Measurements from ENCODE around the gene ARID3B.
"Not testable (repeated sequence)": the region's sequence is repeated elsewhere in the genome, so short reads cannot be mapped to it uniquely, and the experiment has no call there.

Gene ARID3B

DNA sequence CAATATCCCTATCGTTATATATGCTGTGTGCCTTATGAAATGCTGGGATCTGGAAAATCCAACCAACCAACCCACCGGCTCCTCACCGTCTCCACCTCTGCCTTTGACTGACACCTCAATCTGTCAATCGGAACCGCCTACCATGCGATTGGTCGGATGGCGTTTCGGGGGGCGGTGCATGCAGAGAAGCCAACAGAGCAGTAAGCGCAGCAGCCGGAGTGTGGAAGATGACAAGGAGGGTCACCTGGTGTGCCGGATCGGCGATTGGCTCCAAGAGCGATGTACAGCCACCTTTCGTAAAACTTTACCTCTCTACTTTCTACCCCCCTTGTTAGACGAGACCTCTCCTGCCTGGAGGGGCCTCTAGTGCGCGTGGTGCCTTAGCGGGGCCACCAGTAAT is 80.9 kb downstream of the ARID3B start:
- no peak for DNase-seq

DNA sequence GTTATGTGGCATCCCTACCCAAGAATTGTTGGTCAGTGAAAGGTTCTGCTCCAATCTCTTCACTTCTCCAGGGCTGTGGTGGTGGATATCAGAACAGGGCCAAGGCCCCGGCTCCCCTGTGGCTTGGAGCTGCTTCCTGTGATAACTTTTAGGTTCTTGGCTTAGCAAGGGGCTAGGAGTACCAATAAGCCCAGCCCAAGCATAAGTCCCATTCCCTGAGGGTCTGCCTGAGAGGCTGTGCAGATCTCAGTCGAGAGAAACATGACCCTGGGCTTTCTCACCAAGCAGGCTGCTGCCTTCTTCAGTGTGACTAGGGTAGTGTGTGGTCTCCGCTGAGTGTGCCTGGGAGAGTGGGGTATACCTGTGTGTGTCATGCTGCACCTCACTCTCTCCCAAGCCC is 81.7 kb downstream of the ARID3B start:
- no peak for DNase-seq

DNA sequence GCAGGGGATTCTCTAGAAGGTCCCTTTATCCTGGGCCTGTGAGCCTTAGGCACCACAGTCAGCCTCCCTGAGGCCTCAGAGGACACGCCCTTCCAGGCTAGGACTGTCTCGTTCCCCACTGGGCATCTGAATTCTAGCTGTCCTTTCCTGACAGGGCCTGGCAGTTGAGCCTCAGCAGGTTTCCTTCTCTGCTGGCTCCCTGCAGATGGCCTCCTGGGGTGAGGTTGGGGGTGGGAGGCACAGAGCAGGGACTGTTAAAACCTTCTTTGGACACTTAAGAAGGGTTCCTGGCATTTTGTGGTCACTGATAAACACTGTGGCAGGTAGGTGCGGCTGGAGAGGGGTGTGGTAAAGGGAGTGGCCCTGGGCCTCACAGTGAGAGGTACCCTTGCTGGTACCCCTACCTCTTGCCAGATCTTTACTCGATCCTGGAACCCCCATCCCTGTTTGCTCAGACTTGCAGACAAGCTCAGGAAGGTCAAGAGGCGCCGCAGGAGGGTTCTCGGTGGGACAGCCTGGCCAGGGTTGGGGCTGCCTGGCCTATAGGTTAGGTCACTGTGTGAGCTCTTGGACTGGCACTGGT is 83.1 kb downstream of the ARID3B start:
- no peak for DNase-seq

DNA sequence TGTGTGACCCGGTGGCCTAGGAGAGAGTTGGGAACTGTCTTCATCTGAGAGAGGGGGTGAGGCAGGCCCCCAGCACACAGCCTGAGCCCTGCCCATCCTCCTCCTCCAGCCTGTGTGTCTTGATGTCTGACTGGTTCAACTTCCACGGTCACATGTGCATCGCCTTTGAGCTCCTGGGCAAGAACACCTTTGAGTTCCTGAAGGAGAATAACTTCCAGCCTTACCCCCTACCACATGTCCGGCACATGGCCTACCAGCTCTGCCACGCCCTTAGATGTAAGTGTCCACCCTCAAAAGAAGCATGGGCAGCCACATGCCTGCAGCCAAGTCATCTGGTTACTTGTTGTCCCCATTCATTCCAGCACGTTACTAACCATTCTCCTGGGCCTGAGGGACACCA is 84.7 kb downstream of the ARID3B start:
- DNase-seq = no peak

DNA sequence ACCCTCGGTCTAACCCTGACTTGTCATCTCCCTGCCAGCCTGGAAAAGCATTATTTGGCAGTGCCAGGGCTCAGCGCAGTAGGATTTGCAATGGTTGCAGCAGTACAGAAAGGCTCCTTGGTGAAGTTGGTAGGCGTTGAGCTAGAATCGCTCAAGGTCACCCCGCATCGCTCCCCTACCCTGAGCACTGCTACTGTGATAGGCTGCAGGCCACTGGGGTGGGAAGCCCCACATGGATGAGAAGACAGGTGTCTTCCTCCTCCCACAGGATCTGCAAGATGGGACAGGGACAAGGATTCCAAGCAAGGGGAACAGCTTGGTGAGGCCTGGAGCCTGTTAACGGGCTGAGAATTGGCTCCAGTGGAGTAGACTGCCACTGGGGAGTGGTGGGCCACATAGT is 85.3 kb downstream of the ARID3B start:
- no peak for DNase-seq

DNA sequence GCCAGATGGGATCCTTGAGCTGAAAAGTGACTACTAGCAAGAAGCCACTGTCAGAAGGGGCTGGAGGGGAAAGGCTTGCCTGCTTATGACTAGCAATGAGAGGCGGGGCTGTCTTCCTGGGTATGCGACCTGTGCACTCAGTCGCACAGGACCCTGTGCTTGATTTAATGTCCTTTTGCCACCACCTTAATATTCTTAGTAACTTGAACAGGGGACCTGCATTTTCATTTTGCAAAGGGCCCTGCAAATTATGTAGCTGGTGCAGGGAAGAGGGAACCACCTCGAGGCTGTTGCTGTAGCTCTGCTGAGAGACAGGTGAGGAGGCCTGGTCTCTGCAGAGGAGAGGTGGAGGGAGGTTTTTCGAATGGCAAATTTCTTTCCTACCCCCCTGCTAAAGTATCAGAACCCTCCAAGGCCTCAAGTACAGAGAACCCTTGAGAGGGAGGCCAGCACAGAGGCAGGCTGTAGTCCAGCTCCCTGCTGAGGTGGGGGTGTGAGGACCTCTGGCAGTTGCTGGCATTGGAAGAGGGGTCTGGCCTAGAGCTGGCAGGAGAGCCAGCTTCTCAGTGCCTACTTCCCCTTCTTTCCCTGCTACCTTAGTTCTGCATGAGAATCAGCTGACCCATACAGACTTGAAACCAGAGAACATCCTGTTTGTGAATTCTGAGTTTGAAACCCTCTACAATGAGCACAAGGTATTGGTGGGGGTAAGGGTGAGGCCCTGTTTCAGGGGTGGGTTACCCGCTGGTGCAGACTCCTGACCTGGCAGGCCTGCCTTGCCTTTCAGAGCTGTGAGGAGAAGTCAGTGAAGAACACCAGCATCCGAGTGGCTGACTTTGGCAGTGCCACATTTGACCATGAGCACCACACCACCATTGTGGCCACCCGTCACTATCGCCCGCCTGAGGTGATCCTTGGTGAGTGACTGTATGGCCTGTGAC is 86.0 kb downstream of the ARID3B start:
- peak; percentile 41 to 62 (median 54) for DNase-seq

DNA sequence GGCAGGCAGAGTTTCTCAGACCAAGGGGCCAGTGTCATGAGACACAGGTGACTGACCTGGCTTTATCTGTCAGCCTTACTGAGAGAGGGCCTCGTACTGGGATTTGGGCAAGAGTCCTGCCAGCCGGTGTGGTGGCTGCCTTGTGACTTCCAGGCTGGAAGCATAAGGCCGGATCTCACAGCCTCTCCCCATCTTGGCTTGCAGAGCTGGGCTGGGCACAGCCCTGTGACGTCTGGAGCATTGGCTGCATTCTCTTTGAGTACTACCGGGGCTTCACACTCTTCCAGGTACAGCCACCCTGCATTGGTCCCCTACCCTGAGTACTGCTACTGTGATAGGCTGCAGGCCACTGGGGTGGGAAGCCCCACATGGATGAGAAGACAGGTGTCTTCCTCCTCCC is 86.7 kb downstream of the ARID3B start:
- no peak for DNase-seq

DNA sequence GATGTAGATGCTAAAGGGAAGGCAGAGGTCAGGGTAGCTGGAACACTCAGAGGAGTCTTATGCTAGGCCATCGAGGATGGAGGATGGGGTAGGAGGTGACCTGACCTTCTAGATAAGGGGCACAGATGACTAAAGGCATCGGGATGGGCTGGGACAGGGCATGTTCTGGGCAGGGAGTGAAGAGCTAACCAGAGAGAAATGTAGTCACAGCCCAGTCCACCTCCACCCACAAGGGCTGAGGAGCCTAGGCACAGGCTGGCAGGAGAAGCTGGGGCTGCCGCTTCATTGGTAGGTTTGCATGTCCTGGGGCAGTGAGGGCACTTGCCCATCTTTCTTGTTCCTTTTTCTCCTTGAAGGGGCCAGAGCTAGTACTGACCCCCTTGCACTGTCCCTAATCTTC is 87.2 kb downstream of the ARID3B start:
- DNase-seq = peak in 1 of 4 experiments; percentile 17

DNA sequence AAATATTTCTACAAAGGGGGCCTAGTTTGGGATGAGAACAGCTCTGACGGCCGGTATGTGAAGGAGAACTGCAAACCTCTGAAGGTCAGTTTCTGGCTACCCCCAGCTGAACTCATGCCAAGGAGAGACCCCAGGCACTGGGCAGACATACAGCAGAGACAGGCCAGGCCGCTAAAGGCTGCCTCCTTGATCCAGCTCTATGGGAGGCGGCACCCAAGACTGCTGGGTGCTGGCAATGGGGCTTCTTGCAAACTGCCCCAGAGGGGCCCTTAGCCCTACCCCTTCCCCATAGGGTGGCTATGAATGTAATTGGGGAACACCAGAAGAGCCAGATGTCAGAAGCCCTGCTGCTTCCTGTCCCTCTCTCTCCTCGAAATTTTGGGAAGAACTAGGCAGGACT is 87.9 kb downstream of the ARID3B start:
- DNase-seq = no peak

DNA sequence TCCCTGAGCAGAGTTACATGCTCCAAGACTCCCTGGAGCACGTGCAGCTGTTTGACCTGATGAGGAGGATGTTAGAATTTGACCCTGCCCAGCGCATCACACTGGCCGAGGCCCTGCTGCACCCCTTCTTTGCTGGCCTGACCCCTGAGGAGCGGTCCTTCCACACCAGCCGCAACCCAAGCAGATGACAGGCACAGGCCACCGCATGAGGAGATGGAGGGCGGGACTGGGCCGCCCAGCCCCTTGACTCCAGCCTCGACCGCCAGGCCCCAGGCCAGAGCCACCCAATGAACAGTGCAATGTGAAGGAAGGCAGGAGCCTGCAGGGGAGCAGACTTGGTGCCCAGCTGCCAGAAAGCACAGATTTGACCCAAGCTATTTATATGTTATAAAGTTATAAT is 88.7 kb downstream of the ARID3B start:
- not testable (repeated sequence) for DNase-seq

DNA sequence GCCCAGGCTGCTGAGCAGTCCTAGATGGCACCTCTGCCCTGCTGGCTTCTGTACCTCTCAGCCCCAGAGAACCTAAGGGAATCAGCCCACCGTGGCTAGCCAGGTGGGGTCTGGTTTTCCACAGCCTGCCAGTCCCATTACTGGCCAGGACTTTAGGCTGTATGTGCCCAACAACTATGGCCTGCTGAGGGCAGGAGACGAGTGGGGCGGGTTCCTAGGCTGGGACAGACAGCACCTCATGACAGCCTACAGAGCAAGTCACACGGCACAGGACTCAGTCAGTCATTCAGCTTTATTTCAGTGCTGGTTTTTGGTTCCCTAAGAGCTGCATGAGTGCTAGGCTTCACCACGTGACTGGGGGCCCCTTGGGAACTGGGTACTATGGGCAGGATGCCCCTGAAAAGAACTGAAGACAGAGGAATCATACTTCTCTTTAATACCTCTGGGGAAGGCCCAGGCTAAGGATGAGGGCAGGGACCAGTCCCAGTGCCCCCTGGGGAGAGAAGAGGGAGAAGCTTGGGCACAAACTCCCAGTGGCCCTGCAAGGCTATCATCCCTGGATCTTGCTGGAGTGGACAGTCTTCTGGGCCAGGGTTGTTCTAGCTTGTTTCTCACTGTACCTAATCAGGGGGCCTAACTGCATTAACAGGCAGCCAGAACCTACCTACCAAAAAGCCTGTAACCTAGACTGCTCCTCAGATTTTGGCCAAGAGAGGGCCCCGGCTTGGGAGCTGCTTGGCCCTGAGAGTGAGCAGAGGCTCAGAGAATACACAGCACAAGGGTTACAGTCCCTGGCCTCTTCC is 89.5 kb downstream of the ARID3B start:
- DNase-seq = peak in 3 of 4 experiments; percentile 14 to 38 (median 25)

DNA sequence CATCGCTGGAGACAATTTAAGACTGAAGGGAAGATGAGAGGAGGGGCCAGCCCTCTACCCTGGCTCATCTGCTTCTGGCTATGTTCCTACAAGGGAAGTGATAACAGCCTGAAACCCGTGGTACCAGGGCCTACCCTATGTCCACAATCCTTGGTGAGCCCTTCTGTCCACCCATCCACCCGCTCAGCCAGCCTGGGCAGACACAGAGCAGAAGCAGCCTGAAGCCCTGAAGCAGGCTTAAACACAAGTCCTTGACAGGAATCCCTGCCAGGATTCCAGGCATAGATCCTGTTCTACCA is 90.0 kb downstream of the ARID3B start:
- no peak for DNase-seq

DNA sequence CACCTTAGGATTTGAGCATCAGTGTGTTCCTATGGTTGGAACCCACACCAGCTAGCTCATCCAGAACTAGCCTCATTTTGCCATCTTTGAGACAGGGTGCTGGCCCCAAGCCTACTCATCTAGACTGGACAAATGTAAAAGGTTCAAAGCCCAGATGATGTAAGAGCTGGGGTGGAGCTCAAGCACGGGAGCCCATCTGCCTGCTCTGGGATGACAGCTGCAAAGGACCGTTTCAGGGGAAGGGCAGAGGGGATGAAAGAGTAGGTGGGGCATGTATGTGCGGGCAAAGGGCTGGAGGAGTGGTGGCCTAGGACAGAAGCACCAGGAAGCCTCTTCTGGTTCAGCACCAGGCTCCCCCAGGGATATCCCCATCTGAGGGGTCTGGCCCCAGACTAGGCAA is 90.4 kb downstream of the ARID3B start:
- no peak for DNase-seq

DNA sequence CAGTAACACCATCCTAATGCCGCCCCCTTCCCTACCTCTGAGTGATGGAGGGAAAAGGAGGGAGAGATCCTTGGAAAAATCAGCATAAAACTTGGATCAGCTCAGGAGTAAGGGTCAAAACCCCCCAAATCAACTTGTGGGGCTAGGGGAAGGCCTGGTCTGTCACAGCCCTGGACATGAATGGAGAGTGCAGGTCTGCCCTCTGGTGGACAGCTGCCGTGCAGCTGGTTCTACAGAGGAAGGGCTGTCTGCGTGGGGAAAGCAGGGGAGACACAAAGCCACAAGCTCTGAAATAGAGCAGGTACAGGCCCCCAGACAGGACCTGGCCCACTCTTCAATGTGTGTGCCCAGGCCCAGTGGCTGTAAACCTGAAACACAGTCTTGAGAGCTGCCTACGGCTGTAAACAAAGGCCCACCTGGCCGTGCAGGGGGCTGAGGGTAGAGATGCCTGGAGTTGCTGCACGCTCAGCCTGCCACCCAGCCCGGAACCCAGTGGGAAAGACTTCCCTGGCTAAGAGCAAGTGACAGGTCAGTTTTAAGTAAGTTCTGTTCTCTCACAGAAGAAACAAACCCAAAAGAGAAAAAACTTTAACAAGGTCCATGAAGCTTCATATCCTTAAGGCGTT is 91.0 kb downstream of the ARID3B start:
- peak; percentile 69 to 80 (median 72) for DNase-seq

DNA sequence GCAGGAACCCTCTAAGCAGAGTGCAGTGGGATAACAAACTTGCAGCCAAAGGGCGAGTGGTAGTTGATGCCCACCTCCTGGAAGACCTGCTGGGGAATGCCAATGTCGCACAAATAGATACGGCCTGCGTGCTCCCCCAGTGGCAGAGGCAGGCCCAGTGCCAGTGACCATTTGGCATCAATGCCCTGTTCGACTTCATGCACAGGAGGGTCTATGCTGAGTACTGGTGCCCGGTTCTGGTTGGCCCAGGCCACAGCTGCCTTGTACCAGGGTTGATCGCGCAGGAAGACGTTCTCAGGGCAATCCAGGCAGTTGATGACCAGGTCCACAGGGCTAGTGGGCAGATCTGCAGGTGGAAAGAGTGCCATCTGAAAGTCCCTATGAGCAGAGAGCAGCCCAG is 91.6 kb downstream of the ARID3B start:
- no peak for DNase-seq

DNA sequence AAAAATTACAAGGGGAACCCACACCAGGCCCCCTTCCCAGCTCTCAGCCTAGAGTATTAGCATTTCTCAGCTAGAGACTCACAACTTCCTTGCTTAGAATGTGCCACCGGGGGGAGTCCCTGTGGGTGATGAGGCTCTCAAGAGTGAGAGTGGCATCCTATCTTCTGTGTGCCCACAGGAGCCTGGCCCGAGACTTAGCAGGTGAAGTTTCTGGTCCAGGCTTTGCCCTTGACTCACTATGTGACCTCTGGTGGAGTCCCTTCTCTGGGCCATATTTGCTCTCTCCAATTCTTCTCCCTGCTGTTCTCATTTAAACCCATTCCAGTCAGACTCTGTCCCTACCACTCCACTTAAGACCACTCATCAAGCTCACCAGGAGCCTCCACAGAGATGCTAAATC is 92.8 kb downstream of the ARID3B start:
- DNase-seq = no peak

DNA sequence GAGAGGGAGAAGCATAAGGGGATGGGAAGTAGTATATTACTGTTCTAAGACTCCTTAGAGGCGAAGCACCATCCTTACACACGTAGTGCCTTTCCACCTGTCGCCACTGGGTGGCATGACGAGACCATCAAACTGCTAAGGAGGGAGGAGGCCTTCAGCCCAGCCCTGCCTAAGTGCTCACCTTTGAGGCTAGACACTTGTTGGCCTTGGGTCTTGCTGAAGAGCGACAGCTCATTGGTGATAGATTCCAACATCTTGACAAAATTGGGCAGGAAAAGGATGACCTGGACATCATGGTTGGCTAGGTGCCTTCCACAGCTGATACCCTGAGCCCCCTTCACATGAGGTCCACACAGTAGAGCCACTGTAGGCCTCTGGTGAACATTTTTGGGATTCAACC is 94.2 kb downstream of the ARID3B start:
- peak; percentile 74 to 82 (median 78) for DNase-seq

DNA sequence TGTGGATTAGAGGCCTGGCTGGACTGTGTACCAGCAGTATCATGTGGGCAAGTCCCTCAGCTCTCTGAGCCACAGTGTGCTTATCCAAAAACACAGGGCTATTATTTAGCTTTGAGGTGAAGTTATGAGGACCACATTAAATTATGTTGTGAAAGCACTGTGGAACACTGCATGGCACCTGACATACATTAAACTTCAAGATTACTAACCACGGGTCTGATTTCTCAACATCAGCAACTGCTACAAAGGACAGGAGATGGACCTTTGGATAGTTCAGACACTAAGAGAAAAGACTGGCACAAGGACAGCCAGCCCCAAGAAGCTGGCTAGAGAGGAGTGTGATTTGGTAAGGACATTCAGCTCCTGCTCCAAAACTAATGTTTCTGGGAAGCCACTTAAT is 96.0 kb downstream of the ARID3B start:
- no peak for DNase-seq

DNA sequence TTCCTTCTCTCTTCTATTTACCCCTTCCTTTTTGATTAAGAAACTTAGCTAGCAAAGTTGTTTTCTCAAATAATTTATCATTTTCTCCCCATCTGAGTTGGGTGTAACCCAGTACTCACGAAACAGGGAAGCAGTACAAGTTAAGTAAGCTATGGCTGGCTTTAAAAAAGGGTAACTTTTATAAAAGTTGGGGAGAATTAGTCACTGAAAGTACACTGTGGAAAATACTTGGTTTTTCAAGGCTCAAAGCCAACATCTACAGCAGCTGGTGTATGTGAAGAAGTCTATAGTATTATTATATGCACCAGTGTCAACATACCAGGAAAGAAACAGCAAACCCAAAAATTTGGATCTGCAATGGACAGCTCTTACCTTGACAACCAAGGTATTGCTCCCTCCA is 100.1 kb downstream of the ARID3B start:
- DNase-seq = no peak

DNA sequence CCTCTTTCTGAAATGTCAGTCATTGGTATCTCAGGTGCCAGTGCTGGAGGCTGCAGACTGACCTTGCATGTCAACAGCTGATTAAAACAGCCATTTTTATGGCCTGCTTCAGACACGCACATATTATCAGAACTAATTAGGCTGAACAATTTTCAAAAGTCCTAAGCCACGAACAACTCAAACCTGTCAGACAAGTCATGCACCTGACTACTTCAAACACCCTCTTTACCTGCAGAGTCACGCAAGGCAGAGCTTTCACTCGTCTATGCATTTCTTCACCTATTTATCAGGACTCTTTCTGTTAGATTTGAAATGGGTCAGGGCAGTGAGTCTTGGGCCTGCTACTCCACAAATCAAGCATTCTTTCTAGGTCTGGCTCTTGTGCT is 101.3 kb downstream of the ARID3B start:
- no peak for DNase-seq

DNA sequence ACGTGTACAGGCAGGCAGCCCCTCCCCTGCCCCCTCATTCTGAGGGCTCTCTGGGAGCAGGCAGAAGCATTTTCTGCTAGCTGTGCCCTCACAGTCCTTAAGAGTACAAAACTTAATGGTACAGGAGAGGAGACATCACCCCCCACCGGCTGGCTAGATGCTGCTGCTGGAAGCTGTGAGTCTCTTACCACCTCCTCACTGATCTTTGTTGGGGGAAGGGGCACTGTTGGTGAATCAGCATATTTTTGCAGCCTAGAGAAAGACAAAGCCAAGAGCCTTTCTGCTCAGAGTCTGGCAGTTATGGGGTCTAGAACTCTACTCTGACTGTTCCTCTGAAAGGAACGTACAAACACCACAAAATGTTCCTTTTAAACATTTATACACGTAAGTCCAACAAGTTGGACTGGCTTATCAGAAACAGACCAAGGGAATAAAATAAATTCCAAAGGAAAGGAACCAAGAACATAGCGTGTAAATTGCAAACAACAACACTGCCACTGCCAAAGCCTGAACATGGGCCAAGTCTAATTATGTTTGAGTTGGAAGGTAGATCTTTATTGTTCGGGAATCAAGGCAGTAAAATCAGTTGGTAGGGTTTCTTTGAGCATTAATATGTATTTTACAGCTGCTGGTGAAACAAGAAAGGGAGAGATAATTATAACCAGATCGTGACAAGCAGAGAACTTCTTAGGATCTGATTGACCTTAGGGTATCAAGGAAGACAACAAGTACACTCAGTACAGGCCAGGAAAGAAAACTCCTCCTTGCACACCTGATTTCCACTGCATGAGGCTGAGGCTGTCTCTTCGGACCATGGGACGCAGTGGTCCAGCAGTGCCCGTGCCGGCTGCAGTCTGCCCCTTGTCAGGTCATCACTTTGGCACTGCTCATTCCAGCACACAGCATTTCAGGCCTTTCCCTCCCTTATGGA is 102.0 kb downstream of the ARID3B start:
- no peak for DNase-seq

DNA sequence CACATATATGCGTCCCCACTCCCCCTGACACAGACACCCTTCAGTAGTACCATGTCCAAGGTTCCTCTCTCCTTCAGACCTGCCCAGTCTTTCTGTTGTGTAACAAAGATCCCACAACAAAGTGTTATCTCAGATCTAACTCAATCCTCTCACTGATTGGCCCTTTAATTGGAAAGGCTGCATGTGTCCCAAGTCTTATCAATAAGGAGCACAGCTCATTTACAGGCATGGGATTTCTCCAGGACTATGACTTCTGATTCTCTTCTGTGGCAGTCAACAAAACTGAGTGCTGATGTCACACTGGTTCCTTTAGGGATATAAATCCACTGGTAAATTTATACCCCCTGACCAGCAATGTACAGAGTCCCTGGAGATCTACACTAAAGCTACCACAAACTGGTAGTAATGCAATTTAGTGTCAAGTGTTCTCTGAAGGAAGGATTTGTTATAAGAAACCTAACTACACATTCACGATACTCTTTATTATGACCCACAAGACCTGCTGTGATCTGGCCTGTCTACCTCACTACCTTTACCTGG is 102.7 kb downstream of the ARID3B start:
- no peak for DNase-seq
